ENCODE results near the gene FOXP1.

Gene FOXP1

GRCh38 chr3:71433631-71434030 is 149.9 kb downstream of the FOXP1 start:
- in situ Hi-C loops (cut with MboI; ENCODE audit: low sequenced_read_pairs): no loop called here

- in situ Hi-C loops (cut with MboI; ENCODE audit: low sequenced_read_pairs): no loop called here
Observed at GRCh38 chr3:71432044-71432975, 151.2 kb downstream of the FOXP1 start.

GRCh38 chr3:71430941-71431552 is 152.5 kb downstream of the FOXP1 start:
- in situ Hi-C loops (cut with MboI; ENCODE audit: low sequenced_read_pairs): no loop called here

- in situ Hi-C loops (cut with MboI; ENCODE audit: low sequenced_read_pairs): no loop called here
Observed at GRCh38 chr3:71429597-71429988, 153.9 kb downstream of the FOXP1 start.

- in situ Hi-C loops (cut with MboI; ENCODE audit: low sequenced_read_pairs): no loop called here
Observed at GRCh38 chr3:71428841-71429596, 154.5 kb downstream of the FOXP1 start.

GRCh38 chr3:71425491-71426071 is 157.9 kb downstream of the FOXP1 start:
- in situ Hi-C loops (cut with MboI; ENCODE audit: low sequenced_read_pairs): no loop called here

GRCh38 chr3:71423151-71423906 is 160.2 kb downstream of the FOXP1 start:
- in situ Hi-C loops (cut with MboI; ENCODE audit: low sequenced_read_pairs): no loop called here

GRCh38 chr3:71421820-71422566 is 161.5 kb downstream of the FOXP1 start:
- in situ Hi-C loops (cut with MboI; ENCODE audit: low sequenced_read_pairs): no loop called here

- in situ Hi-C loops (cut with MboI; ENCODE audit: low sequenced_read_pairs): no loop called here
Observed at GRCh38 chr3:71421475-71421819, 162.1 kb downstream of the FOXP1 start.

- in situ Hi-C loops (cut with MboI; ENCODE audit: low sequenced_read_pairs): no loop called here
Observed at GRCh38 chr3:71419369-71419768, 164.2 kb downstream of the FOXP1 start.

- in situ Hi-C loops (cut with MboI; ENCODE audit: low sequenced_read_pairs): no loop called here
Observed at GRCh38 chr3:71417791-71418190, 165.7 kb downstream of the FOXP1 start.

GRCh38 chr3:71416876-71417275 is 166.7 kb downstream of the FOXP1 start:
- in situ Hi-C loops (cut with MboI; ENCODE audit: low sequenced_read_pairs): no loop called here

- in situ Hi-C loops (cut with MboI; ENCODE audit: low sequenced_read_pairs): no loop called here
Observed at GRCh38 chr3:71415681-71416122, 167.8 kb downstream of the FOXP1 start.

GRCh38 chr3:71414189-71414927 is 169.2 kb downstream of the FOXP1 start:
- in situ Hi-C loops (cut with MboI; ENCODE audit: low sequenced_read_pairs): no loop called here

GRCh38 chr3:71413572-71413971 is 170.0 kb downstream of the FOXP1 start:
- in situ Hi-C loops (cut with MboI; ENCODE audit: low sequenced_read_pairs): no loop called here

- in situ Hi-C loops (cut with MboI; ENCODE audit: low sequenced_read_pairs): no loop called here
Observed at GRCh38 chr3:71409352-71409751, 174.2 kb downstream of the FOXP1 start.

- in situ Hi-C loops (cut with MboI; ENCODE audit: low sequenced_read_pairs): no loop called here
Observed at GRCh38 chr3:71408903-71409302, 174.6 kb downstream of the FOXP1 start.

GRCh38 chr3:71407823-71408222 is 175.7 kb downstream of the FOXP1 start:
- in situ Hi-C loops (cut with MboI; ENCODE audit: low sequenced_read_pairs): no loop called here
